CD4-positive, alpha-beta T cell treated with Interleukin-6 for 4 hours (primary cell): ENCODE measurements around the gene TCF15.

ENCODE experiments used
- DNase-seq: peaks from one replicate; pipeline ENCODE4 v3.0.0-alpha.2; 2020; ENCODE audit warnings: mixed read lengths

TCF15 gene

GRCh38 chr20:641516-641875 is 31.4 kb upstream of the TCF15 start:
- no peak for DNase-seq

GRCh38 chr20:640674-641515 is 30.8 kb upstream of the TCF15 start:
- no peak for DNase-seq

GRCh38 chr20:638579-638978 is 28.5 kb upstream of the TCF15 start:
- DNase-seq = no peak

- no peak for DNase-seq
Observed at GRCh38 chr20:637559-637958, 27.4 kb upstream of the TCF15 start.

GRCh38 chr20:635893-636338 is 25.8 kb upstream of the TCF15 start:
- no peak for DNase-seq

GRCh38 chr20:635028-635892 is 25.2 kb upstream of the TCF15 start:
- DNase-seq = no peak

GRCh38 chr20:634148-634925 is 24.2 kb upstream of the TCF15 start:
- no peak for DNase-seq

GRCh38 chr20:631101-631500 is 21.0 kb upstream of the TCF15 start:
- no peak for DNase-seq

GRCh38 chr20:626579-626978 is 16.5 kb upstream of the TCF15 start:
- no peak for DNase-seq

GRCh38 chr20:625360-625932 is 15.3 kb upstream of the TCF15 start:
- DNase-seq = no peak

- no peak for DNase-seq
Observed at GRCh38 chr20:623704-624103, 13.6 kb upstream of the TCF15 start.

GRCh38 chr20:623021-623420 is 12.9 kb upstream of the TCF15 start:
- DNase-seq = no peak

GRCh38 chr20:622161-622560 is 12.1 kb upstream of the TCF15 start:
- no peak for DNase-seq

GRCh38 chr20:621125-621756 is 11.1 kb upstream of the TCF15 start:
- no peak for DNase-seq

GRCh38 chr20:620246-620645 is 10.1 kb upstream of the TCF15 start:
- DNase-seq = no peak

- no peak for DNase-seq
Observed at GRCh38 chr20:618980-619379, 8.9 kb upstream of the TCF15 start.

GRCh38 chr20:617934-618690 is 8.0 kb upstream of the TCF15 start:
- no peak for DNase-seq

- DNase-seq = no peak
Observed at GRCh38 chr20:615514-615913, 5.4 kb upstream of the TCF15 start.

GRCh38 chr20:611843-612185 is 1.7 kb upstream of the TCF15 start:
- no peak for DNase-seq

- no peak for DNase-seq
Observed at GRCh38 chr20:611047-611842, 1.1 kb upstream of the TCF15 start.
